IPS-20b (cell line): ENCODE results near the gene RITA1.

Experiments
- H3K27ac ChIP-seq: one replicate; pipeline ENCODE4 v1.5.1; 2013; ENCODE audit warnings: low read length
- H3K27me3 ChIP-seq: 2 replicates; pipeline ENCODE4 v1.6.1; 2013; ENCODE audit warnings: mild to moderate bottlenecking, low read length, inconsistent platforms; ENCODE audit not compliant: insufficient read depth
- H3K36me3 ChIP-seq: 2 replicates; pipeline ENCODE4 v1.6.1; 2013; ENCODE audit warnings: low read depth, mild to moderate bottlenecking, inconsistent platforms, low read length, moderate library complexity; ENCODE audit not compliant: insufficient read depth
- H3K4me1 ChIP-seq: 2 replicates; pipeline ENCODE4 v1.6.1; 2013; ENCODE audit warnings: mild to moderate bottlenecking, control low read depth, inconsistent platforms, low read length, moderate library complexity; ENCODE audit not compliant: insufficient read depth
- H3K4me3 ChIP-seq: 2 replicates; pipeline ENCODE4 v1.5.1; 2013; ENCODE audit warnings: mild to moderate bottlenecking, low read length, inconsistent platforms
- H3K9ac ChIP-seq: 2 replicates; pipeline ENCODE4 v1.6.1; 2013; ENCODE audit warnings: low read depth, mild to moderate bottlenecking, inconsistent platforms, low read length, moderate library complexity
- H3K9me3 ChIP-seq: 2 replicates; pipeline ENCODE4 v1.6.1; 2013; ENCODE audit warnings: mild to moderate bottlenecking, low read depth, low read length, inconsistent platforms; ENCODE audit not compliant: insufficient read depth

RITA1 gene

DNA sequence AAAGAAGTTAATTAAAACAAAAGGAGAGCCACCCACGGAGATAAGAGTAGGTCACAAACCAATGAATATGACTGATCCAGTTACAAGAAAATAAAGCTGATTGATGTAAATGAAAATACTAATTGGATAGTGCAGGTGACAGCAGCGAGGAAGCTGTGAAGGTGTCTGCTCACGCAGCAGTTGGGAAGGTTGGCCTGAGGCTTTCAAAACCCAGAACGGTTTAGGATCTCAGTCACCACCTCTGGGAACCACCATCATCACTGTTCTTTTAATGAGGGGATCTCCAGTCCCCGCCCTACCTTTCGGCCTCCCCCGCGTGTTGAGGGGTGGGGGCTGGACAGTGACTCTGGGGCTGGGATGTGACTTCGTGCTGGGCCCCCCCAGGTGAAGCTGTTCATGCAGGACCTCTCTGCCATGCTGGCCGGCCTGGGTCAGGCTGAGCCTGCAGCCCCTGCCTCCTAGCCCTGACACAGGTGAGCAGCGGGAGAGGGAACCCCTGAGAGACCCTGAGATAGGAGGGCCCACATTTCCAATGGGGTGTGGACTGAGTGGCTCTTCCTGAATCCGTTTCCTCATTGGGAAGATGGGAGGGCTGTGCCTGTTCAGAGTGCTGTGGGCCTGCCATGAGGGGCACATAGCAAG lies 28.2 kb upstream of the RITA1 start:
- Histone ChIP-seq H3K27ac (no peak overlapping the region), H3K27me3 (peaks cover 38% of the 10 kb centered on the region), H3K9ac (no peak overlapping the region), H3K4me3 (no peak overlapping the region), H3K36me3 (peaks cover 35% of the 10 kb centered on the region), H3K4me1 (peaks cover 5% of the 10 kb centered on the region; the same call in 1 of the 2 replicates), H3K9me3 (no peaks in the 10 kb centered on the region)

DNA sequence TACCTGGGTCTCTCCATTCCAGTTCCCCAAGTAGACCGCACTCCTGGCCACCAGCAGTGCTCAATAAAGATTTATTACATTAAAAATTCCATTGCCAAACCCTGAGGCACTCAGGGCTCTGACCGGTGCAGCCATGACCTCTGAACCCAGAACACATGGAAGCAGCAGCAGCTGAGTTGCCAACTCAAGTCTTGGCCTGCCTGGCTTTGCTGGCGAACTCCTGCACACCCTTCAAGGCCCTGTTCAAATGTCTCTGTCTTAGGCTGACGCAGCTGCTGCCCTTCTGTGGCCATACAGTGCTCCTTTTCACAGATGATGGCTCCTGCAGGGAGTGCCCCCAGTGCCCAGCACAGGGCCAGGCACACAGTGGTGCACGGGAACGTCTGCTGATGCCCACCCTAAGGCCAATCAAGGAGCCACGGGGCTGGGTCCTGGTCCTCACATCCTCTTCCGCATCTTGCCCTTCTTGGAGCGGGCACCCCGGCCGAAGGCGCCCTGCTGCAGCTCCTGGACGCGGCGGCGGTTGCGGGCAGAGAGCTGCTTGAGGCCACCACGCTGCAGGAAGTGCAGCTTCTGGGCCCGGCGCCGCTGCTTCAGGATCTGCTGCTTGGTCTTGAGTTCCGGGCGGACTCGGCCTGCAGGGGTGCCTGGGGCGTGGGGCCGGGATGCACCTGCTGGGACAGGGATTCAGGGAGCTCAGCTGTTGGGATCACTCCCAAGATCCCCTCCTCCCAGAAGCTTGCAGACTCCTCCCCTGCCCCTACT lies 26.9 kb upstream of the RITA1 start:
- Histone ChIP-seq H3K27me3 (peaks cover 25% of the 10 kb centered on the region), H3K27ac (no peak overlapping the region), H3K4me3 (no peak overlapping the region), H3K36me3 (peaks cover 48% of the 10 kb centered on the region), H3K9me3 (no peaks in the 10 kb centered on the region), H3K4me1 (peaks cover 7% of the 10 kb centered on the region; the same call in 1 of the 2 replicates), H3K9ac (no peak overlapping the region)

DNA sequence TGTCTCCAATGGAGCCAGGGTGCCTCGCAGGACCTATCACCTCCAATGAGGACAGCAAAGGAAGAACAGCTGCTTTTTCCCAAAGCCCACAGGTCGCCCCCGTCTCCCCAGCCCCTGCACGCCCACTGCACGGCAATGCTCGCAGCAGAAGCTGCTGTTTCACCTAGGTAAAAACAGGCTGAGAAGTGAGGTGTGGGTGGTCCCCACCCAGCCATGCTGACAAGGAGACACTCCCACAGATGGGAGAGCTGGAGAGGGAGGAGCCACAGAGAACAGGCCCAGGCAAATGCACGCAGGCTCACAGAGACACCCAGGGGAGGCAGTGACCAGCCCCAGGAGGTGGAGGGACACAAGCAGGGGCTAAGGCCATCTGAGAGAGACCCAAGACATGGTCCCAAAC lies 25.6 kb upstream of the RITA1 start:
- Histone ChIP-seq H3K36me3 (peaks cover 57% of the 10 kb centered on the region), H3K4me3 (no peak overlapping the region), H3K9ac (no peak overlapping the region), H3K27me3 (peaks cover 12% of the 10 kb centered on the region), H3K9me3 (no peaks in the 10 kb centered on the region), H3K4me1 (peaks cover 7% of the 10 kb centered on the region; the same call in 1 of the 2 replicates), H3K27ac (no peak overlapping the region)

DNA sequence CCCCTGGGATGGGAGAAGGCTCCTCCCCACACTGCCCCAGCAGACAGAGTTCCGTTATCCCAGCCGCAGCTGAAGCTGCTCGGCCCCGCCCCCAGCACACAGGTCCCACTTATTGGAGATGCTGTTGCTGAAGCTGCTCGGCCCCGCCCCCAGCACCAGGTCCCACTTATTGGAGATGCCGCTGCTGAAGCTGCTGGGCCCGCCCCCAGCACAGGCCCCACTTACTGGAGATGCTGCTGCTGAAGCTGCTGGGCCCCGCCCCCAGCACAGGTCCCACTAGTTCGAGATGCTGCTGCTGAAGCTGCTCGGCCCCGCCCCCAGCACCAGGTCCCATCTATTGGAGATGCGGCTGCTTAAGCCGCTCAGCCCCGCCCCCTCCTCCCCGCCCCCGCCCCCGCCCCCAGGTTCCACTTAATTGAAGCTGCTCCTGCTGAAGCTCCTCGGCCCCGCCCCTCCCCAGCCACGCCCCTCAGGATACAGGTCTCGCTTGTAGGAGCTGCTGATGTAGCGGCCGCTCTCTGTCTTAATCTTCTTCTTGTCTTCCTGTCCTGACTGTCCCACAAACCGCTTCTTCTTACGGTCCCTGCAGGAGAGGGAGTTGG lies 24.0 kb upstream of the RITA1 start:
- H3K4me3 ChIP-seq: no peak overlapping the region
- no peaks in the 10 kb centered on the region for H3K27me3 ChIP-seq
- H3K9ac ChIP-seq: no peak overlapping the region
- no peaks in the 10 kb centered on the region for H3K9me3 ChIP-seq
- H3K36me3 ChIP-seq: peaks cover 73% of the 10 kb centered on the region
- no peak overlapping the region for H3K27ac ChIP-seq
- H3K4me1 ChIP-seq: peaks cover 7% of the 10 kb centered on the region; the same call in 1 of the 2 replicates

DNA sequence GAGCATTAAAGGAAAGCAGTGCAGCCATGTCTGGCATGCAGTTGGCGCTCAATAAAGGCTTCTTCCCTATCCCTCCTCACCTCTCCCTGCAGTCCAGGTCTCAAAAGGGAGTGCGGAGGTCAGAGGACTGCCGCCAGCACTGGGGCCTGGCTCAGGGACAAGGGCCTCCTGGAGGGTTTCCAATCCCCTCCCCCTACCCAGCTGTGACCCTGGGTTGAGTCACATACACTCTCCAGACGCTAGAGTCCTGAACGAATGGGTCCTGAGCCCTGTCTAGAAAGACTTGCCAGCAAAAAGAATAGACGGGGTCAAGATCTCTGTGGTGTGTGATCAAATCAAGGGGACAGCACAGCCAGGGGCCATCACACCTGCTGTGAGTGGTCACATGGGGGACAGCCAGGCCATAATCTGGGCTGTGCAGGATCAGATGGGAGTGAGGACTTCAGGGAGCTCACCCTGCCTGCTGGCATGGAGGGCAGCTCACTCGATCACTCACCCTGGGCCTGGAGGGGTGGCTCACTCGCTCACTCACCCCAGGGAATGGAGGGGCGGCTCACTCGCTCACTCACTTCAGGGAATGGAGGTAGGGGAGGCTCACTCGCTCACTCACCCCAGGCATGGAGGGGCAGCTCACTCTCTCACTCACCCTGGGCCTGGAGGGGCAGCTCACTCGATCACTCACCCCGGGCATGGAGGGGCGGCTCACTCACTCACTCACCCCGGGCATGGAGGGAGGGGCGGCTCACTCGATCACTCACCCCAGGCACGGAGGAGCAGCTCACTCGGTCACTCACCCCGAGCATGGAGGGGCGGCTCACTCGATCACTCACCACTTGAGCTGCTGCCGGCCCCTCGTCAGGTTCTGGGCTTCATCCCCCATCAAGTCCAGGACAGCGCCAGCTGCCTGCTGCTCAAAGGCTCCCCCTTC lies 23.2 kb upstream of the RITA1 start:
- Histone ChIP-seq H3K9ac (no peak overlapping the region), H3K4me1 (peaks cover 7% of the 10 kb centered on the region; the same call in 1 of the 2 replicates), H3K9me3 (no peaks in the 10 kb centered on the region), H3K27me3 (no peaks in the 10 kb centered on the region), H3K4me3 (no peak overlapping the region), H3K27ac (no peak overlapping the region), H3K36me3 (peaks cover 82% of the 10 kb centered on the region)

DNA sequence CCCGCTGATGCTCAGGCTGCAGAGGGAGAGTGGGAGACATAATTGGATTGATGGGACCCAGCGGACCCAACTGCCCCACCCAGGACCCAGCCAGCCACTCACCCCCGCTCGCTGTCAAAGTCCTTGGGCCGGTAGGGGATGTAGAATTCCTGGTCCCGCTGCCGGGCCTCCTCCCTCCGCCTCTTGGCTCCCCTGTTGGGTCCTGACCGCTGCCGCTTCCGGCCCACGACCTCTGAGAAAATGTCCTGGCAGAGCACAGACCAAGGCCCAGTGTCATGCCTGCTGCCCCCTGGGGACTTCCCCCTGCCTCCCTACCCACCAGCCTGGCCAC lies 22.5 kb upstream of the RITA1 start:
- no peak overlapping the region for H3K4me3 ChIP-seq
- H3K9ac ChIP-seq: no peak overlapping the region
- H3K9me3 ChIP-seq: no peaks in the 10 kb centered on the region
- peaks cover 7% of the 10 kb centered on the region; the same call in 1 of the 2 replicates for H3K4me1 ChIP-seq
- no peak overlapping the region for H3K27ac ChIP-seq
- H3K36me3 ChIP-seq: peaks cover 84% of the 10 kb centered on the region
- H3K27me3 ChIP-seq: no peaks in the 10 kb centered on the region

DNA sequence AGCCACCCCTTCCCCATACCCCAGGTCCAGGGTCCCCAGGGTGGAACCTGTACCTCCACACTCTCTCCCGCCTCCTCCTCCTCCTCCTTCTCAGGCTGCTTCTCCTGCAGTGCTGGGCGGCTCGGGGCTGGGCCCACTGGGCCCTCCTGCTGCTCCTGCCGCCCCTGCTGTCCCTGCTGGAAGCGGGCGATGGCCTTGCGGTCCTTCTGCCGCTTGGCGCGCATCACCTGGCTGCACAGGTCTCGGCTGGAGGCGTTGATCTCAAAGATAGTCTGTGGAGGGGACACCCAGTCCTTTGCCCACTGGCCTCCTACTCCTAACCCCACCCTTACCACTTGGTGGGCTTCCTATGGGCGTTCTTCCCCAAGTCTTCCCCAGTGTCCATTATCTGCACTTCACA lies 21.5 kb upstream of the RITA1 start:
- Histone ChIP-seq H3K4me3 (no peak overlapping the region), H3K4me1 (peaks cover 7% of the 10 kb centered on the region; the same call in 1 of the 2 replicates), H3K27ac (no peak overlapping the region), H3K9me3 (no peaks in the 10 kb centered on the region), H3K27me3 (no peaks in the 10 kb centered on the region), H3K9ac (no peak overlapping the region), H3K36me3 (peaks cover 84% of the 10 kb centered on the region)

DNA sequence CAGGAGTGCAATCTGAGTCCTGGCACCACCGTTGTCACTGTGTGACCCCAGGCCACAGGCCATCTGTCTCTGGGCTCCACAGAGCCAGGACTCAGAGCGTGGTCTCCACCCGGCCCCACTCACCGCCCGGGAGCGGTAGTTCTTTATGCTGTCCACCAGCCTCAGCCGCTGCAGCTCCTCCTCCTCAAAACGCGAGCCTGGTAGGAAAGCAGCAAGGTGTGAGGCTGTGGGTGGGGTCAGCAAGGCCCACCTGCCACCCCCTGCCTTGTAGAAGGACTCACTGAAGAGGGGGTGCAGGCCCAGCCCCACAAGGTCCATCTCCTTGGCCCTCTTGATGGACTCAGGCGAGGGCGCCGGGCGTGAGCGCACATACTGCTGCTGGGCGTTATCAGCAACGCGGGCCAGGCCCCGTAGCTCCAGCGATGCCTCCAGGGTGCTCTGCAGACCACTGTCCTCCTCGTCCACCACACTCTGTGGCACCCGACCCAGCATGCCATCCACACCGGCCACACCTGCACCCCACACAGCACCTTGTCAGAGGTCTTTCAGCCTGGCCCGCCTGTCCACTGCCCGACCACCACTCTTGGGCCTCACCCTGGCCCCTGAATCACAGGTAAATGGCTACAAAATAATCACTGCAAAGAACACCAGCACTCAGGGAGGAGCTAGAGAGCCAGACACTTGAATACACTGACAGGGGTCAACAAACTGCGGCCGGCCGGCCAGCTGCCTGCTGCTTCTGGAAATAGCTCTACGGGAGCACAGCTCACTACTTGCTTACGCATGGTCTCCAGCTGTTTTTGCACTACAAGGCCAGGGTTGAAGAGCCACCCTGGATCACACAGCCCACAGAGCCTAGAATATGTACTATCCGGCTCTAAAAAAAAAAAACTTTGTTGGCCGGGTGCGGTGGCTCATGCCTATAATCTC lies 19.7 kb upstream of the RITA1 start:
- H3K27ac ChIP-seq: no peak overlapping the region
- peaks cover 82% of the 10 kb centered on the region for H3K36me3 ChIP-seq
- peaks cover 7% of the 10 kb centered on the region; the same call in 1 of the 2 replicates for H3K4me1 ChIP-seq

DNA sequence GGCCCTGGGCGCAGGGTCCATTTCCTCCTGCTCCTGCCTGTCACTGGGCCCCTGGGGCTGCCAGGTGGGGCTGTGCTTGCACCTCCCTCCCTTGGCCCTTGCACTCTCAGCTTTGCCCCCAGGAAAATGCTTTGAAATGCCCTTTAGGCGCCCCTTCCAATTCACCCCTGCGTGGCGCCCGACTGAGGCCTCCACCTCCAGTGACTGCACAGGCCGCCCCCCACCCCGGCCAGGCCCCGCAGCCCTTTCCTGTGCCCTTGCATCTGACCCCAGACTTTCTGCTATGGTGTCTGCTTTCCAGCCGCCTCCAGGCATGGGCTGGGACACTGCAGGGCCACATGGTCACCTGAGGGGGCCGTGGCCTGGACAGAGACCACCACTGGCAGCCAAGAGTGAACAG lies 17.7 kb upstream of the RITA1 start:
- Histone ChIP-seq H3K36me3 (peaks cover 93% of the 10 kb centered on the region), H3K9me3 (no peaks in the 10 kb centered on the region), H3K27ac (no peak overlapping the region), H3K27me3 (no peaks in the 10 kb centered on the region), H3K4me1 (no peaks in the 10 kb centered on the region), H3K9ac (no peak overlapping the region), H3K4me3 (no peak overlapping the region)

More for the DNA sequence above, 19.7 kb upstream of the RITA1 start:
- no peaks in the 10 kb centered on the region for H3K27me3 ChIP-seq
- H3K9me3 ChIP-seq: no peaks in the 10 kb centered on the region
- H3K9ac ChIP-seq: no peak overlapping the region
- H3K4me3 ChIP-seq: no peak overlapping the region

DNA sequence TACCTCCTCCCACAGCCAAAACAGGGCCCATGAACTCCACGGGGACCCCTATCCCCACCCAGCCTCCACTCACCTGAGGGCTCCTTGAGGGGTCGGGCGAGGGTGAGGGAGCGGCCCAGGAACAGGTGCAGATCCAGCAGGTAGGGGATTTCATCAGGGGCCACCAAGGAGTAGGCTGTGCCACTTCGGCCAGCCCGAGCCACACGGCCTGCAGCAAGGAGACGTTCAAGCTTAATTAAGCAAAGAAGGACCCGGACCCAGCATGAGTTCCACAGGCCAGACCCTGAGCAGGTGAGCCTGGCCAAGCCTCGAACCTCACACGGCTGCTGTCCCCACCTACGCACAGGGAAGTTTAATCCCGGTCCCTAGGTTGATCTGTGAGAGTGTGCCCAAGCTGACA lies 15.8 kb upstream of the RITA1 start:
- Histone ChIP-seq H3K27ac (no peak overlapping the region), H3K9me3 (no peaks in the 10 kb centered on the region), H3K27me3 (no peaks in the 10 kb centered on the region), H3K36me3 (peaks cover 97% of the 10 kb centered on the region), H3K9ac (no peak overlapping the region), H3K4me1 (no peaks in the 10 kb centered on the region), H3K4me3 (no peak overlapping the region)
